Lung (tissue), 12 donors: ENCODE data around the gene KIF26A. TPM values are rescaled to one million over a fixed set of nuclear protein-coding genes. Genes with fewer than 3 reads are reported as not detected.
A peak's percentile ranks its signal among the peaks of the same experiment; 100 is the strongest.

Experiments used
- ATAC-seq: fragments of 200-7000 bp; cut with Tn5 transposase; one replicate; pipeline ENCODE4 v1.9.1; 2020; ENCODE audit warnings: moderate number of reproducible peaks; ENCODE audit not compliant: insufficient read depth, low FRiP score
- DNase-seq, 3 donors: peaks; one replicate each; pipeline ENCODE4 v3.0.0-alpha.2; 2013 to 2017
- H3K27ac ChIP-seq, 2 donors: one replicate each; pipeline ENCODE4 v1.5.1; 2013; ENCODE audit warnings: mild to moderate bottlenecking in 2 of 2, moderate library complexity in 2 of 2, control low read depth in 1 of 2, inconsistent platforms in 1 of 2, low read depth in 1 of 2, low read length in 1 of 2
- H3K27me3 ChIP-seq, 3 donors: one replicate each; pipeline ENCODE4 v1.5.1; 2013; ENCODE audit warnings: low read length in 2 of 3; ENCODE audit not compliant: control insufficient read depth in 3 of 3, insufficient read depth in 3 of 3
- H3K36me3 ChIP-seq, 4 donors: one replicate each; pipeline ENCODE4 v1.5.1; 2013; ENCODE audit warnings: low read length in 4 of 4, mild to moderate bottlenecking in 1 of 4, moderate library complexity in 1 of 4; ENCODE audit not compliant: control insufficient read depth in 4 of 4, insufficient read depth in 4 of 4
- H3K4me1 ChIP-seq, 5 donors: one replicate each; pipeline ENCODE4 v1.5.1; 2013; ENCODE audit warnings: low read length in 5 of 5, mild to moderate bottlenecking in 2 of 5, moderate library complexity in 1 of 5; ENCODE audit not compliant: control insufficient read depth in 5 of 5, insufficient read depth in 5 of 5
- H3K4me3 ChIP-seq: one replicate; pipeline ENCODE4 v1.5.1; 2013; ENCODE audit warnings: mild to moderate bottlenecking, control low read depth, moderate library complexity
- H3K9ac ChIP-seq, 2 donors: one replicate each; pipeline ENCODE4 v1.5.1; 2013; ENCODE audit warnings: low read length in 2 of 2, control low read depth in 1 of 2; ENCODE audit not compliant: insufficient read depth in 1 of 2
- H3K9me3 ChIP-seq, 4 donors: one replicate each; pipeline ENCODE4 v1.5.1; 2013; ENCODE audit warnings: low read length in 3 of 4, mild to moderate bottlenecking in 1 of 4, moderate library complexity in 1 of 4; ENCODE audit not compliant: control insufficient read depth in 4 of 4, insufficient read depth in 3 of 4
- CTCF ChIP-seq: IDR thresholded peaks from 2 replicates; pipeline ENCODE4 v1.5.1; 2012; ENCODE audit warnings: mild to moderate bottlenecking; ENCODE audit errors: control extremely low read depth, extremely low read depth
- WGBS, 2 donors: extraction: QIAGEN DNeasy Blood & Tissue Kit; methylation state at CpG; one replicate each; pipeline ENCODE4 v1.1.7; 2013; 5-methylcytosine and 5-hydroxymethylcytosine counted together
- polyA plus RNA-seq, 2 donors: library from polyadenylated mRNA; stranded (reverse); fragments of 200-250 nt; gene quantifications; one replicate each; pipeline ENCODE4 v1.2.1, GENCODE V29; 2013
- total RNA-seq, 2 donors: library from RNA; depleted of rRNA in 1 of 2; stranded (reverse); fragments of >200 nt in 1 of 2; gene quantifications; one replicate each; pipeline ENCODE4 v1.2.1, GENCODE V29; 2014 to 2021
- donor health status: control.
- donor health status: control.
- donor health status: Bipolar disorder and iron deficiency.
- donor health status: healthy.
- donor health status: DM: yes; HTN: yes; CAD: no.

The KIF26A gene
- total and polyA plus RNA-seq, 4 donors, result 2.4 to 11.4 (median 4.5) TPM

DNA sequence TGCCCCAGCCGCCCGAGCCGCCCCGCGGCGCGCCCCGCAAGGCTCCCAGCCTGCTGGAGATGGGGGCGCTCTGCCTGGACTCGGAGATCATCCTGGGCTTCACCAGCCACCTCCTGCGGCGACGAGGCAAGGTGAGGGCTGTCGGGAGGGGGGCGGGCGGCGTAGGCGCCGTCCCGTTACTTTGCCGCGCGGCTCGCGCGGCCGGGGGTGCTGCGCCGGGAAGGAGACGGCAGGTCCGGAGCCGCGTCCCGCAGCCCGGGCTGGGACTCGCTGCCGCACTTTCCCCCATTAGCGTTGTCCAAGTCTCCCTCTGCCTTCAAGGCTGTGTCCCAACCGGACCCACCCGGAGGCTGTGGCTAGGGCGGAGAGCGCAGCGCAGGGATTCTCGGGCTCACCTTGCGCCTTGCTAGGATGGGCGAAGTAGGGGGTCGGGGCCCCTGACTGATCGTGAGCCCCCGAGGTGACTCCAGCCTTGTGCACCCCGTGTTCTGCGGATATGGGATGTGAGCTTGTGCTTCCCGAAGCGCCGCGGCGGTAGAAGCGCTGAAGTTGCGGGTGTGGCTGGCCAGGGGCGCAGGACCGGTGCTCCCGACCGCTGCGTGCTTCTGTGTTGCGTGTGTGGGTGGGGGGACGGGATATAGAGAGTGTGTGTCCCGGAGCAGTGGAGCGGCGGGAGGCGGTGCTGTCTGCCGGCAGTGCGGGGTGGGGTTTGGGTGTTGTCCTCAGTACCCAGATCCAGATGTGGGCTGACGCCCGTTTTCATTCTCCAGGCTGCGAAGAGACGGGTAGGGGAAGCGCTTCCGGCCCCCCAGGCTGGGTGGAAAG is 1.7 kb upstream of the KIF26A start:
- TF ChIP-seq CTCF, result no peak
- 3 to 4% methylated on average over 59 to 77 of the region's 77 CpGs for WGBS, 2 donors
- H3K4me3 ChIP-seq, result peak overlapping the region; percentile 7

GRCh38 chr14:104137297-104138097 is 890 bp upstream of the KIF26A start:
- H3K27me3 ChIP-seq, result peaks cover 18 to 31% (median 25%) of the 10 kb centered on the region in 3 donors
- ATAC-seq (peak; percentile 76), DNase-seq (peak; percentile 64 to 70 (median 70))
- 1% methylated on average over 72 to 88 of the region's 88 CpGs for WGBS, 2 donors
- no peaks in the 10 kb centered on the region for H3K9me3 ChIP-seq
- TF ChIP-seq CTCF, result peak; percentile 79
- H3K4me1 ChIP-seq, result peaks cover 0 to 55% (median 6%) of the 10 kb centered on the region in 5 donors
- peaks cover 0 to 6% (median 0%) of the 10 kb centered on the region in 4 donors for H3K36me3 ChIP-seq
- H3K9ac ChIP-seq, result no peak overlapping the region
- no peak overlapping the region for H3K4me3 ChIP-seq
- H3K27ac ChIP-seq, result no peak overlapping the region

More for the DNA sequence above, 1.7 kb upstream of the KIF26A start:
- DNase-seq, result peak in 1 of 3 donors; percentile 15
- no peak overlapping the region for H3K9ac ChIP-seq
- peaks cover 0 to under 1% (median 0%) of the 10 kb centered on the region in 4 donors for H3K36me3 ChIP-seq
- peaks cover 18 to 31% (median 25%) of the 10 kb centered on the region in 3 donors for H3K27me3 ChIP-seq
- H3K9me3 ChIP-seq, result no peaks in the 10 kb centered on the region
- ATAC-seq, result no peak
- H3K4me1 ChIP-seq, result peaks cover 0 to 55% (median 6%) of the 10 kb centered on the region in 5 donors
- no peak overlapping the region for H3K27ac ChIP-seq

GRCh38 chr14:104138718-104139459 is 502 bp downstream of the KIF26A start:
- peak overlapping the region in 1 of 2 donors; percentile 67 for H3K27ac ChIP-seq
- peak overlapping the region in 1 of 2 donors; percentile 42 for H3K9ac ChIP-seq
- peak overlapping the region; percentile 45 for H3K4me3 ChIP-seq
- peak in 1 of 3 donors; percentile 30 for DNase-seq
- 3% methylated on average over 59 to 73 of the region's 73 CpGs for WGBS, 2 donors
- H3K27me3 ChIP-seq, result peaks cover 18 to 31% (median 21%) of the 10 kb centered on the region in 3 donors
- ATAC-seq, result no peak
- peaks cover 0 to 10% (median 0%) of the 10 kb centered on the region in 4 donors for H3K36me3 ChIP-seq
- no peak for TF ChIP-seq CTCF
- no peaks in the 10 kb centered on the region for H3K9me3 ChIP-seq
- peaks cover 0 to 55% (median 6%) of the 10 kb centered on the region in 5 donors for H3K4me1 ChIP-seq
